Central memory CD4-positive, alpha-beta T cell (primary cell): ENCODE measurements around the gene C10orf95.

Source experiments
- DNase-seq: peaks from one replicate; pipeline ENCODE4 v3.0.0; 2022

C10orf95 gene

DNA sequence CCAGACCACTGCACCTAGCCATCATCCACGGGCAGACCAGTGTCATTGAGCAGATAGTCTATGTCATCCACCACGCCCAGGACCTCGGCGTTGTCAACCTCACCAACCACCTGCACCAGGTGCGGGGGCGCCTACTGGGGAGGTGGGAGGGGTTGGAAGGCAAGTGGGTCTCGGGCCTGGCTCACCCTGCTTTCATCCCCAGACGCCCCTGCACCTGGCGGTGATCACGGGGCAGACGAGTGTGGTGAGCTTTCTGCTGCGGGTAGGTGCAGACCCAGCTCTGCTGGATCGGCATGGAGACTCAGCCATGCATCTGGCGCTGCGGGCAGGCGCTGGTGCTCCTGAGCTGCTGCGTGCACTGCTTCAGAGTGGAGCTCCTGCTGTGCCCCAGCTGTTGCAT, 51.3 kb downstream of the C10orf95 start:
- DNase-seq: no peak
